NB4 (cell line): ENCODE results near the gene KLF11.

ENCODE experiments used
- CTCF ChIP-seq: IDR thresholded peaks from one replicate; pipeline ENCODE4 v1.5.1; 2012; ENCODE audit warnings: low read depth, low read length
- POLR2A ChIP-seq: IDR thresholded peaks from 2 replicates; pipeline ENCODE4 v1.6.1; 2011; ENCODE audit warnings: mild to moderate bottlenecking; ENCODE audit not compliant: insufficient read length; ENCODE audit errors: extremely low read depth

- no peak for TF ChIP-seq CTCF
- TF ChIP-seq POLR2A = no peak
Measured at GRCh38 chr2:9999693-10000092, 43.7 kb upstream of the KLF11 start.
